OCI-LY7 (cell line): ENCODE data around the gene FOXN3. TPM values are rescaled to one million over a fixed set of nuclear protein-coding genes. Genes with fewer than 3 reads are reported as not detected.

ENCODE experiments used
- BruUV-seq: library from RNA; stranded (reverse); fragments of 400-500 nt; replicated peaks from 2 replicates; lab custom pipeline; 2021; lab: Mats Ljungman, UMichigan
- CTCF ChIA-PET: fragments of 300-600 bp; sonication (Branson Sonifier 250); formaldehyde crosslinking; loops from one replicate; lab custom pipeline; 2022; ENCODE audit warnings: antibody characterized with exemption; ENCODE audit not compliant: unreplicated experiment; lab: Charles Lee
- POLR2A ChIA-PET: fragments of 300-600 bp; sonication (Branson Sonifier 250); formaldehyde crosslinking; loops from one replicate; lab custom pipeline; 2022; ENCODE audit warnings: antibody characterized with exemption; lab: Charles Lee
- DNase-seq: peaks from one replicate; pipeline ENCODE4 v3.0.0-alpha.2; 2015; ENCODE audit warnings: low spot score
- H2AFZ ChIP-seq: fragments of 200-600 bp; sonication (generic), shearing (Covaris generic); 2 replicates; pipeline ENCODE4 v1.6.1; 2014; ENCODE audit warnings: mild to moderate bottlenecking, antibody characterized with exemption, low read length, moderate library complexity
- H3K27ac ChIP-seq: fragments of 200-600 bp; sonication (generic); 2 replicates; pipeline ENCODE4 v1.5.1; 2014; ENCODE audit warnings: mixed run types, low read depth, mild to moderate bottlenecking, moderate library complexity, low read length, inconsistent platforms; ENCODE audit not compliant: poor library complexity, severe bottlenecking
- H3K36me3 ChIP-seq: fragments of 200-600 bp; sonication (generic); 2 replicates; pipeline ENCODE4 v1.6.1; 2014; ENCODE audit warnings: mild to moderate bottlenecking, antibody characterized with exemption, low read length, moderate library complexity, mixed read lengths; ENCODE audit not compliant: insufficient read depth
- H3K4me1 ChIP-seq: fragments of 200-600 bp; sonication (generic); 2 replicates; pipeline ENCODE4 v1.5.1; 2014; ENCODE audit warnings: mild to moderate bottlenecking, low read length; ENCODE audit not compliant: insufficient read depth, poor library complexity, severe bottlenecking
- H3K4me2 ChIP-seq: fragments of 200-600 bp; sonication (generic); 2 replicates; pipeline ENCODE4 v1.6.1; 2014; ENCODE audit warnings: mild to moderate bottlenecking, low read length
- H3K4me3 ChIP-seq: fragments of 200-600 bp; sonication (generic); 2 replicates; pipeline ENCODE4 v1.5.1; 2014; ENCODE audit warnings: mild to moderate bottlenecking, low read depth, low read length; ENCODE audit not compliant: poor library complexity, severe bottlenecking
- H3K79me2 ChIP-seq: fragments of 200-600 bp; sonication (generic); 2 replicates; pipeline ENCODE4 v1.6.1; 2016; ENCODE audit warnings: low read depth, mild to moderate bottlenecking, low read length, moderate library complexity, mixed read lengths; ENCODE audit not compliant: insufficient read depth
- H3K9me2 ChIP-seq: fragments of 200-600 bp; sonication (generic); 2 replicates; pipeline ENCODE4 v1.6.1; 2016; ENCODE audit warnings: mild to moderate bottlenecking, low read length, mixed read lengths; ENCODE audit not compliant: insufficient read depth
- H3K9me3 ChIP-seq: fragments of 200-600 bp; sonication (generic); 2 replicates; pipeline ENCODE4 v1.6.1; 2014; ENCODE audit warnings: mild to moderate bottlenecking, mixed run types, low read length, mixed read lengths
- H4K20me1 ChIP-seq: fragments of 200-600 bp; sonication (generic); 2 replicates; pipeline ENCODE4 v1.6.1; 2014; ENCODE audit warnings: mild to moderate bottlenecking, antibody characterized with exemption, low read length, moderate library complexity, mixed read lengths; ENCODE audit not compliant: insufficient read depth
- CTCF ChIP-seq: fragments of 200-600 bp; sonication (generic); conservative IDR thresholded peaks from 2 replicates; pipeline ENCODE4 v1.5.1; 2014; ENCODE audit warnings: mild to moderate bottlenecking, antibody characterized with exemption, low read length, moderate library complexity, mixed read lengths
- EZH2phosphoT487 ChIP-seq: fragments of 200-600 bp; sonication (generic); IDR thresholded peaks from 2 replicates; pipeline ENCODE4 v1.6.1; 2018; ENCODE audit warnings: low read depth, borderline replicate concordance, mild to moderate bottlenecking, mixed run types, antibody characterized with exemption, low read length, moderate library complexity, mixed read lengths
- intact Hi-C: fragments of 100-400 bp; cut with micrococcal nuclease; formaldehyde crosslinking; loops from one replicate; pipeline ENCODE4 v1.10.0; 2022; ENCODE audit not compliant: unreplicated experiment
- total RNA-seq, 2 experiments: library from RNA; depleted of rRNA in 1 of 2; stranded (reverse); fragments of >200 nt in 1 of 2; shearing (Covaris generic) in 1 of 2; gene quantifications; 2 replicates each; pipeline ENCODE4 v1.2.3, GENCODE V29; 2014 to 2022

FOXN3 gene
- total RNA-seq, 2 experiments from 2014 or later: 77.7 to 102 TPM

- no peaks in the 10 kb centered on the region for H4K20me1 ChIP-seq
- peak overlapping the region; percentile 91 for H3K27ac ChIP-seq
Measured at GRCh38 chr14:89366864-89367778, 49.9 kb downstream of the FOXN3 start.

GRCh38 chr14:89365061-89365801 is 51.8 kb downstream of the FOXN3 start:
- TSS peak; percentile 88 for BruUV-seq
- ChIA-PET CTCF (interaction anchor here (0.5 to 1.4 kb wide), 4 partner anchors 13 to 27 kb away, joined by 3 to 6 read pairs (median 4); no protein-coding TSS in a partner anchor), POLR2A (interaction anchor here (0.7 to 2.7 kb wide), 15 partner anchors 9 to 228 kb away, joined by 3 to 13 read pairs (median 5); no protein-coding TSS in a partner anchor)
- peak overlapping the region; percentile 63 for H3K4me3 ChIP-seq
- H2AFZ ChIP-seq: no peak overlapping the region
- no peaks in the 10 kb centered on the region for H3K9me2 ChIP-seq
- peak overlapping the region; percentile 91 for H3K27ac ChIP-seq
- peak overlapping the region; percentile 77 for H3K4me2 ChIP-seq
- intact Hi-C loops: loop anchor here (2.0 kb wide), 4 partner anchors 20 to 60 kb away; partner anchors contain the start of gene FOXN3
- H3K9me3 ChIP-seq: peaks cover 5% of the 10 kb centered on the region; the same call in 1 of the 2 replicates
- no peak for TF ChIP-seq CTCF
- TF ChIP-seq EZH2phosphoT487: no peak
- no peaks in the 10 kb centered on the region for H4K20me1 ChIP-seq
- peak; percentile 82 for DNase-seq
- H3K36me3 ChIP-seq: peaks cover 26% of the 10 kb centered on the region
- H3K4me1 ChIP-seq: peaks cover 57% of the 10 kb centered on the region
- H3K79me2 ChIP-seq: peaks cover 63% of the 10 kb centered on the region

More at GRCh38 chr14:89366864-89367778, 49.9 kb downstream of the FOXN3 start:
- BruUV-seq: no TSS peak
- CTCF ChIA-PET: interaction anchor here (1.2 to 1.4 kb wide), 2 partner anchors 15 to 27 kb away, joined by 3 to 4 read pairs; no protein-coding TSS in a partner anchor
- no peak for TF ChIP-seq EZH2phosphoT487
- no peak for TF ChIP-seq CTCF
- intact Hi-C loops: no loop called here
- Histone ChIP-seq H3K4me2 (peak overlapping the region; percentile 28; the same call in 1 of the 2 replicates), H3K9me3 (peaks cover 5% of the 10 kb centered on the region; the same call in 1 of the 2 replicates), H2AFZ (no peak overlapping the region), H3K4me1 (peaks cover 67% of the 10 kb centered on the region), H3K79me2 (peaks cover 81% of the 10 kb centered on the region), H3K9me2 (no peaks in the 10 kb centered on the region), H3K36me3 (peaks cover 44% of the 10 kb centered on the region), H3K4me3 (no peak overlapping the region)
- POLR2A ChIA-PET: interaction anchor here (0.5 to 2.5 kb wide), 9 partner anchors 11 to 589 kb away, joined by 3 to 9 read pairs (median 4); no protein-coding TSS in a partner anchor
- no peak for DNase-seq
